Measurements from ENCODE around the gene MLLT1.

MLLT1 gene

GRCh38 chr19:6220385-6221191 lies 59.2 kb downstream of the MLLT1 start:
- no peak for DNase-seq

GRCh38 chr19:6219586-6220290 lies 60.0 kb downstream of the MLLT1 start:
- no peak for DNase-seq

GRCh38 chr19:6219147-6219525 lies 60.6 kb downstream of the MLLT1 start:
- DNase-seq = no peak

- DNase-seq = peak; percentile 94
Observed at GRCh38 chr19:6218491-6219146, 61.2 kb downstream of the MLLT1 start.

- no peak for DNase-seq
Observed at GRCh38 chr19:6217752-6218334, 61.9 kb downstream of the MLLT1 start.

GRCh38 chr19:6216996-6217751 lies 62.6 kb downstream of the MLLT1 start:
- no peak for DNase-seq

- no peak for DNase-seq
Observed at GRCh38 chr19:6216236-6216995, 63.4 kb downstream of the MLLT1 start.

- peak; percentile 41 for DNase-seq
Observed at GRCh38 chr19:6215701-6216235, 64.0 kb downstream of the MLLT1 start.

- DNase-seq = peak; percentile 41
Observed at GRCh38 chr19:6214881-6215541, 64.8 kb downstream of the MLLT1 start.

- no peak for DNase-seq
Observed at GRCh38 chr19:6213696-6214641, 65.8 kb downstream of the MLLT1 start.

GRCh38 chr19:6213266-6213595 lies 66.5 kb downstream of the MLLT1 start:
- peak; percentile 38 for DNase-seq

GRCh38 chr19:6212403-6213265 lies 67.1 kb downstream of the MLLT1 start:
- peak; percentile 35 for DNase-seq

- no peak for DNase-seq
Observed at GRCh38 chr19:6211632-6212402, 68.0 kb downstream of the MLLT1 start.

GRCh38 chr19:6210721-6211600 lies 68.8 kb downstream of the MLLT1 start:
- peak; percentile 35 for DNase-seq

- no peak for DNase-seq
Observed at GRCh38 chr19:6210091-6210490, 69.7 kb downstream of the MLLT1 start.

- DNase-seq = no peak
Observed at GRCh38 chr19:6209680-6210079, 70.1 kb downstream of the MLLT1 start.

- DNase-seq = no peak
Observed at GRCh38 chr19:6209233-6209632, 70.5 kb downstream of the MLLT1 start.

All from right forelimb (tissue), 1 donor.